IPS-18c (cell line): Measurements from ENCODE around the gene FTL.
A peak's percentile ranks its signal among the peaks of the same experiment; 100 is the strongest.

Experiments used
- H3K4me3 ChIP-seq: 2 replicates; pipeline ENCODE4 v1.7.0; 2013; ENCODE audit warnings: low read depth, mild to moderate bottlenecking, low read length, moderate library complexity; ENCODE audit not compliant: insufficient read depth
- H3K9me3 ChIP-seq: one replicate; pipeline ENCODE4 v1.6.1; 2013; ENCODE audit warnings: mild to moderate bottlenecking, low read length, moderate library complexity; ENCODE audit not compliant: control insufficient read depth, insufficient read depth

FTL gene

GRCh38 chr19:48961673-48962028 is 3.5 kb upstream of the FTL start:
- Histone ChIP-seq H3K9me3 (no peaks in the 10 kb centered on the region), H3K4me3 (no peak overlapping the region)

DNA sequence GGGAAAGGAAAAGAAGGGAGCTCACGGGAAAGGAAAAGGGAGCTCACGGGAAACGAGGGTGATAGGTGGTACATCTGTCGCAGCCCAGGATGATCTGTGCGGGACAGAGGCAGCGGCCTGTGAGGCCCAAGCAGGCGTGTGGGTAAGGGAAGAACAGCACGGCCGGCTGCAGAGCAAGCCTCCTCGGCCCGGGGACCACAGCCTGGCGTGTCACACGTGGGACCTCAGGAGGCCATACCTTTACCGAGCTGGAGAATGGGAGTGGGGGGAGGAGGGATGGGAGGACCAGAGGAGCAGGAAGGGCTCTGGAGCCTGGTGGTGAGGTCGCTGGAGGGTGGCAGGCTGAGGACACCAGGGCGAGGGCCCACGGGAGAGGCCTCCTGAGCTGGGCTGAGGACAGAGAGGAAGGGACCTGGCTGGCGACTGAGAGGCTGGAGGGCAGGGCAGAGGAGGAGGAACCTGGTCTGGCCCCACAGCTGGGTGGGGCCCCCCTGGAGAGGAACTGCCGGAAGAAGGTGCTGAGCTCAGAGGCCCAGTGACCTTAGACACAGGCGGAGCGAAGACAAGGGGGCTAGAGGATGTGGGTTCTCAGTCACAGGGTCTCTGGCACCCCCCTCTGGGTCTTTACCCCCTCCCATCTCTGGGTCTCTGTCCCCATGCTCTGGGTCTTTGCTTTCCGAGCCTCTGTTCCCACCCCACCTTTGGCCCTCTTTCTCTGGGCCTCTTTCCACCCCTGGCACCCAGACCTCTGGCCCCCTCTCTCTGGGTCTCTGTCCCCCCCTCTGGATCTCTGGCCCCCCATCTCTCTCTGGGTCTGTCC is 2.9 kb upstream of the FTL start:
- Histone ChIP-seq H3K4me3 (no peak overlapping the region), H3K9me3 (no peaks in the 10 kb centered on the region)

- Histone ChIP-seq H3K4me3 (no peak overlapping the region), H3K9me3 (no peaks in the 10 kb centered on the region)
Observed at GRCh38 chr19:48962849-48963165, 2.3 kb upstream of the FTL start.

GRCh38 chr19:48963371-48964204 is 1.5 kb upstream of the FTL start:
- H3K4me3 ChIP-seq, result peak overlapping the region; percentile 50

DNA sequence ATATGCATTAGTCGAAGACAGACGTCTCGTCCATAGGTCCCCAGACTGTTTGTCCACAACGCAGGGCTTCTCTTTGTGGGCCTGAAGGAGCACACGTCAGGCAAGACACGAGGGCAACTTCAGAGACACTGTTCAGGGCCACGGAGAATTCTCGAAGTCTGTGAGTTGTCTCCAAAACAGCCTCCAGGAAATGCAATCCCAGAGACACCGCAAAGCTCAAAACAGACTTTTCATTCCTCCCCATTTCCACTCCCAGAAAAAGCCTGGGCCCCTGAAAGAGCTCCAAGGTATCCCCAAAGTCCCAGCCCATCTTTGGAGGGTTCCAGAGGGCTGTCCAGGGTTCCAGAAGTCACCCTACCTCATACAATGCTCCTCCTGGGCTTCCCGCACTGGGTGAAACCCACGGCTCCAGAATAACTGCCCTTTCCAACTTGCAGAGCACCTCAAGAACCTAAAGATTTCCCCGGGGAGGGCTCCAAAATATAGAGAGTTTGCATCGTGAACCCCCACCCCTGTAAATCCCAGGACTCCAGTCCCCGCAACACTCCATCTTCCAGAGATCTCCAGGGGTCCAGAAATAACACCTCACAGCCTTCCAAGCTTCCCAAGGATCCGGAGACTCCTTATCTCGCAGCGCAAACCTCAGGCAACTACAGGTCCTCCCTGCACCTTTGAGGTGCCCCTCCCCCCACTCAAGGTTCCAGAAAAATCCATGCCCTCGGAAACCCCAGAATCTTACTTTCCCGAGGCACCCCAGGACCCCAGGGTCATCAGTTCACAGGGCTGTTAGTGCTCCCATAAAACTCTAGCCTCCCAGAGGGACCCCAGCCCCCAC is 687 bp upstream of the FTL start:
- peak overlapping the region; percentile 50 for H3K4me3 ChIP-seq
- peaks cover 2% of the 10 kb centered on the region for H3K9me3 ChIP-seq

More at GRCh38 chr19:48963371-48964204, 1.5 kb upstream of the FTL start:
- no peaks in the 10 kb centered on the region for H3K9me3 ChIP-seq

DNA sequence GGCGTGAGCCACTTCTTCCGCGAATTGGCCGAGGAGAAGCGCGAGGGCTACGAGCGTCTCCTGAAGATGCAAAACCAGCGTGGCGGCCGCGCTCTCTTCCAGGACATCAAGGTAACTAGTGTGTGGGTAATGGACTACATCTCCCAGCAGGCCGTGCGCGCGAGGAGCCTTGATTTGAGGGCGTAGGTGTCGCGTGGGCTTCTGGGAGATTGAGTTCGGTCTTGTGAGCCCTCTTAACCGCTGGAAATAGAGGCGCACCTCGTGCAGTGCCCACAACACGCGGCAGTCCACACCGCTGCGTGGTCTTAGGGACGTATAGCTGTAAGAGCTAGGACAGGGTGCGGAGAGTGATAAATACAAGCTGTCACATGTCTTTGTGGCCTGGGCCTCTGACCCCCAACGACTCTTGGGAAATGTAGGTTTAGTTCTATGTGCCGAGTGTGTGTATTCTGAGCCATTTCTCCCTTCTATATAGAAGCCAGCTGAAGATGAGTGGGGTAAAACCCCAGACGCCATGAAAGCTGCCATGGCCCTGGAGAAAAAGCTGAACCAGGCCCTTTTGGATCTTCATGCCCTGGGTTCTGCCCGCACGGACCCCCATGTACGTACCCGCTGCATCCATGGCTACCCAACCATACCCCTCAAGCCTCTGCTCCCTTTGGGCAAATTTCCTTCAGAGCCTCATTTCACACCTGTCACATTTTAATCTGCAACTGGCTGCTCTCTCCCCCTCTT is 864 bp downstream of the FTL start:
- Histone ChIP-seq H3K9me3 (peaks cover 2% of the 10 kb centered on the region), H3K4me3 (peak overlapping the region; percentile 70)

DNA sequence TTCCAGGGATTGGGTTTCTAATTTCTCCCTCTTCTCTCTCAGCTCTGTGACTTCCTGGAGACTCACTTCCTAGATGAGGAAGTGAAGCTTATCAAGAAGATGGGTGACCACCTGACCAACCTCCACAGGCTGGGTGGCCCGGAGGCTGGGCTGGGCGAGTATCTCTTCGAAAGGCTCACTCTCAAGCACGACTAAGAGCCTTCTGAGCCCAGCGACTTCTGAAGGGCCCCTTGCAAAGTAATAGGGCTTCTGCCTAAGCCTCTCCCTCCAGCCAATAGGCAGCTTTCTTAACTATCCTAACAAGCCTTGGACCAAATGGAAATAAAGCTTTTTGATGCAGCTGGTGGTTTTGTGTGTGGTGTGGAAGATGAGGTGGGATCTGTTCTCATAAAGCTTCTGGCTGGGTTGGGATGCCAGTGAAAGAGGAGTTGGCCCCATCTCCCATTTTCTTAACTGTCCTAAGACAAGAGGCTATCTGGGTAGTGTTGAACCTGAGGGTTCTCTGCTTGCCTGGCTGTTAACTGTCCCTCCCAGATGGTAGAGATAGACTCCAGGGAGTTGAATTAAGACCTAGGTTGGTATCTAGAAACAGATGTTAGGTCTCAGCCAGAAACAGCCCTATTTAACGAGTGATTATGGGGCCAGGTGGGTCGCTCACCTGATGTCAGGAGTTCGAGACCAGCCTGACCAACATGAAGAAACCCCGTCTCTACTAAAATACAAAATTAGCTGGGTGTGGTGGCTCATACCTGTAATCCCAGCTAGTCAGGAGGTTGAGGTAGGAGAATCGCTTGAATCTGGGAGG is 1.6 kb downstream of the FTL start:
- Histone ChIP-seq H3K4me3 (peak overlapping the region; percentile 70; the same call in 1 of the 2 replicates), H3K9me3 (peaks cover 2% of the 10 kb centered on the region)

- Histone ChIP-seq H3K4me3 (no peak overlapping the region), H3K9me3 (peaks cover 2% of the 10 kb centered on the region)
Observed at GRCh38 chr19:48967346-48968178, 2.5 kb downstream of the FTL start.

- no peak overlapping the region for H3K4me3 ChIP-seq
Observed at GRCh38 chr19:48968179-48968661, 3.1 kb downstream of the FTL start.

GRCh38 chr19:48968813-48969218 is 3.7 kb downstream of the FTL start:
- Histone ChIP-seq H3K9me3 (peaks cover 2% of the 10 kb centered on the region), H3K4me3 (no peak overlapping the region)

More at GRCh38 chr19:48968179-48968661, 3.1 kb downstream of the FTL start:
- peaks cover 2% of the 10 kb centered on the region for H3K9me3 ChIP-seq

DNA sequence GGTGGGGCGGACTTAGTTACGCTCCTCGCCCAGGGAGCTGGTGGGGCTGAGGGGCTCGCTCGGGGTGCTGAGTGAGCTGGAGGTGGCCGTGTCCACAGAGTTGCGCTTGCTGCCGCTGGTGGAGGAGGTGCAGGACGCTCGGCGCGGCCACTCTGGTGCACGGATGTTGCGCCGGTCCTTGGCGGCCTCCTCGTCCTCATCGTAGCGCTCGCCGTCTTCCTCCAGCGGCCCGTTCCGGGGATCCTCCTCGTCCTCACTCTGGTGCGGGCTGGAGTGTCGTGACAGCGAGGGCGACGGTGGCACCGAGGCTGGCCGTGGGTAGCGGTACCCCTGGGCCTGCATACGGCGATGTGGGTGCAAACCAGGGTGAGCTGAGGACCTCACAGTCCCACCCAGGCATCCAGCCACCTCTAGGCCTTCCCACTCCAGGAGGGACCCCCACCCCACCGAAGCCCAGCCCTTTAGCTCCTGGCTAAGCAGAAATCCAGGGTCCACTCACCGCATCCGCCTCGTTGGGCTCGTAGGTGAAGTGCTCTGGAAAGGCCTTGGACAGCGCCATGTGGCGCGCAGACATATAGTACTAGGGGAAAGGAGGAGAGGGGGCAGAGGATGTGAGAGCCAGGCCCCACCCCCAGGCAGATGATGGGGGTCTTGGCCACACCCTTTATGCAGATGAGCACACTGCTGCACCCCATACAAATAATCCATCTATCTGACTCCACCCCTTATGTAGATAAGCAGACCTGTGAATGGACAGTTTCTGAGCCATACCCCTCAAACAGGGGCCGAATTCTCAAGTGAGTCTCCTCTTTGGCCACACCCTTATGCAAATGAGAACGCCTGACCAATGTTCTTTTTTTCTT is 4.4 kb downstream of the FTL start:
- peaks cover 2% of the 10 kb centered on the region for H3K9me3 ChIP-seq
- H3K4me3 ChIP-seq, result no peak overlapping the region

GRCh38 chr19:48970139-48970766 is 5.1 kb downstream of the FTL start:
- H3K4me3 ChIP-seq, result no peak overlapping the region; the same call in 1 of the 2 replicates
- peaks cover 2% of the 10 kb centered on the region for H3K9me3 ChIP-seq

- no peak overlapping the region for H3K4me3 ChIP-seq
- peaks cover 2% of the 10 kb centered on the region for H3K9me3 ChIP-seq
Observed at GRCh38 chr19:48970923-48971395, 5.8 kb downstream of the FTL start.
